Stomach (tissue), 4 donors: ENCODE measurements around the gene ZNF516.

ENCODE experiments used
- POLR2A ChIP-seq, 4 donors: fragments of 450-650 bp; IDR thresholded peaks; one replicate each; pipeline ENCODE4 v1.6.1; 2016; ENCODE audit warnings: antibody characterized with exemption in 4 of 4, control low read depth in 2 of 4, mild to moderate bottlenecking in 1 of 4, moderate library complexity in 1 of 4
- TF ChIP-seq, protein P1 (sequence below), 7 experiments: fragments of 450-650 bp in 4 of 7; fragments of 200-600 bp in 3 of 7; sonication (generic) in 3 of 7; IDR thresholded peaks; one replicate each; pipeline ENCODE4 v1.5.1; 2016 to 2019; ENCODE audit warnings: antibody characterized with exemption in 7 of 7, control low read depth in 2 of 7, mild to moderate bottlenecking in 1 of 7

DNA sequence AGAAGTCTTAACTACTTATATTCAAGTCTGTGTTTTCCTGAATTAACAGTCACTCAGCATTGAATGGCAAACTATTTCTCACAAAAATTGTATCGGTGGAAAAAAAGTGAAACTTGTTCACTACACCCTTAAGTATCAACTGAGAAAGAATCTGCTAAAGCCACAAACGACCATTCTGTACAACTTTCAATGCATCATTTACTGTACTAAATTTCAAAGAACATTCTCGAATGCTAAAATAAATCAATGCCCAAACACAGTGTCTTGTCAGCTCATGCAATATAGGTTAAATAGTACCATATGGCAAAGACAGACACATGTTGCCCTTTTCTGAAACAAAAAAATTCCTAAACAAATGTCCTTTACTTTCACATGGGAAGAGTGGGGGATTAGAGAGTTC lies 9.0 kb downstream of the ZNF516 start:
- TF ChIP-seq, protein P1, sequence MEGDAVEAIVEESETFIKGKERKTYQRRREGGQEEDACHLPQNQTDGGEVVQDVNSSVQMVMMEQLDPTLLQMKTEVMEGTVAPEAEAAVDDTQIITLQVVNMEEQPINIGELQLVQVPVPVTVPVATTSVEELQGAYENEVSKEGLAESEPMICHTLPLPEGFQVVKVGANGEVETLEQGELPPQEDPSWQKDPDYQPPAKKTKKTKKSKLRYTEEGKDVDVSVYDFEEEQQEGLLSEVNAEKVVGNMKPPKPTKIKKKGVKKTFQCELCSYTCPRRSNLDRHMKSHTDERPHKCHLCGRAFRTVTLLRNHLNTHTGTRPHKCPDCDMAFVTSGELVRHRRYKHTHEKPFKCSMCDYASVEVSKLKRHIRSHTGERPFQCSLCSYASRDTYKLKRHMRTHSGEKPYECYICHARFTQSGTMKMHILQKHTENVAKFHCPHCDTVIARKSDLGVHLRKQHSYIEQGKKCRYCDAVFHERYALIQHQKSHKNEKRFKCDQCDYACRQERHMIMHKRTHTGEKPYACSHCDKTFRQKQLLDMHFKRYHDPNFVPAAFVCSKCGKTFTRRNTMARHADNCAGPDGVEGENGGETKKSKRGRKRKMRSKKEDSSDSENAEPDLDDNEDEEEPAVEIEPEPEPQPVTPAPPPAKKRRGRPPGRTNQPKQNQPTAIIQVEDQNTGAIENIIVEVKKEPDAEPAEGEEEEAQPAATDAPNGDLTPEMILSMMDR (IDR thresholded peaks at IDR 0.05): no peak
- TF ChIP-seq POLR2A (IDR thresholded peaks at IDR 0.05): no peak
